Aorta (tissue), 5 donors: ENCODE data around the gene SH2D4B. TPM values are rescaled to one million over a fixed set of nuclear protein-coding genes. Genes with fewer than 3 reads are reported as not detected.

Source experiments
- ATAC-seq: fragments of 200-7000 bp; cut with Tn5 transposase; one replicate; pipeline ENCODE4 v1.9.1; 2022; ENCODE audit warnings: moderate library complexity; ENCODE audit not compliant: low FRiP score
- DNase-seq, 2 donors: peaks; one replicate each; pipeline ENCODE4 v3.0.0-alpha.2; 2020
- H3K27ac ChIP-seq, 2 donors: one replicate each; pipeline ENCODE4 v1.5.1; 2013; ENCODE audit warnings: low read length in 2 of 2, mild to moderate bottlenecking in 2 of 2, moderate library complexity in 2 of 2, control low read depth in 1 of 2, inconsistent platforms in 1 of 2, low read depth in 1 of 2
- H3K27me3 ChIP-seq, 2 donors: one replicate each; pipeline ENCODE4 v1.6.1; 2013; ENCODE audit warnings: control low read depth in 1 of 2, low read length in 1 of 2, mild to moderate bottlenecking in 1 of 2, moderate library complexity in 1 of 2; ENCODE audit not compliant: insufficient read depth in 2 of 2, control insufficient read depth in 1 of 2
- H3K36me3 ChIP-seq, 2 donors: one replicate each; pipeline ENCODE4 v1.6.1; 2013; ENCODE audit warnings: control low read depth in 1 of 2, low read length in 1 of 2, mild to moderate bottlenecking in 1 of 2; ENCODE audit not compliant: insufficient read depth in 2 of 2, control insufficient read depth in 1 of 2
- H3K4me1 ChIP-seq, 2 donors: one replicate each; pipeline ENCODE4 v1.6.1; 2013; ENCODE audit warnings: low read length in 2 of 2, control low read depth in 1 of 2, mild to moderate bottlenecking in 1 of 2, moderate library complexity in 1 of 2; ENCODE audit not compliant: insufficient read depth in 2 of 2, control insufficient read depth in 1 of 2
- H3K4me3 ChIP-seq, 2 donors: one replicate each; pipeline ENCODE4 v1.5.1; 2013; ENCODE audit warnings: low read length in 2 of 2, control low read depth in 1 of 2, mild to moderate bottlenecking in 1 of 2
- H3K9me3 ChIP-seq: one replicate; pipeline ENCODE4 v1.6.1; 2013; ENCODE audit warnings: mild to moderate bottlenecking, low read length; ENCODE audit not compliant: control insufficient read depth
- WGBS, 2 donors: extraction: QIAGEN DNeasy Blood & Tissue Kit; methylation state at CpG; one replicate each; pipeline ENCODE4 v1.1.7; 2013; 5-methylcytosine and 5-hydroxymethylcytosine counted together
- intact Hi-C, 2 donors: fragments of 100-400 bp; cut with DNase I; formaldehyde crosslinking; loops; one replicate each; pipeline versions ENCODE4 v1.14.2 to v1.15.0; 2022
- polyA plus RNA-seq, 2 donors: library from polyadenylated mRNA; stranded (reverse); fragments of 200-250 nt; gene quantifications; one replicate each; pipeline ENCODE4 v1.2.3, GENCODE V29; 2013
- total RNA-seq, 2 donors: library from RNA; stranded (reverse); fragmentation: NEBNext Ultra II Directional; extraction: Animal tissue kit (Norgen Biotek cat#: 25700); gene quantifications; one replicate each; pipeline ENCODE4 v1.2.1, GENCODE V29; 2021
- donor health status: healthy with polysubstance abuse.
- donor health status: Bipolar disorder and iron deficiency.
- donor health status: DM: no; HTN: no; CAD: no.
- donor health status: DM: no; HTN: no; CAD: no.
- donor health status: DM: yes; HTN: yes; CAD: no.

SH2D4B gene
- total and polyA plus RNA-seq, 4 donors: 0.27 to 0.52 TPM; not detected in 2

- intact Hi-C loops: no loop called here
- Histone ChIP-seq H3K9me3 (no peaks in the 10 kb centered on the region), H3K36me3 (no peaks in the 10 kb centered on the region), H3K27me3 (no peaks in the 10 kb centered on the region), H3K4me3 (no peak overlapping the region), H3K27ac (no peak overlapping the region), H3K4me1 (no peaks in the 10 kb centered on the region)
- 95 to 96% methylated on average over 4 of the region's 4 CpGs for WGBS, 2 donors
- no peak for DNase-seq
- no peak for ATAC-seq
These were observed 65.2 kb downstream of the SH2D4B start for GRCh38 chr10:80602881-80603280.

GRCh38 chr10:80603516-80603915 lies 65.8 kb downstream of the SH2D4B start:
- Histone ChIP-seq H3K27ac (no peak overlapping the region), H3K9me3 (no peaks in the 10 kb centered on the region), H3K4me3 (no peak overlapping the region), H3K4me1 (no peaks in the 10 kb centered on the region), H3K36me3 (no peaks in the 10 kb centered on the region), H3K27me3 (no peaks in the 10 kb centered on the region)
- DNase-seq (no peak), ATAC-seq (no peak)
- intact Hi-C loops: no loop called here
- 95 to 98% methylated on average over 27 of the region's 27 CpGs for WGBS, 2 donors

- DNase-seq (no peak), ATAC-seq (no peak)
- Histone ChIP-seq H3K27me3 (no peaks in the 10 kb centered on the region), H3K4me3 (no peak overlapping the region), H3K9me3 (no peaks in the 10 kb centered on the region), H3K36me3 (no peaks in the 10 kb centered on the region), H3K4me1 (no peaks in the 10 kb centered on the region), H3K27ac (no peak overlapping the region)
- WGBS, 2 donors: 78 to 85% methylated on average over 11 of the region's 11 CpGs
- intact Hi-C loops: no loop called here
These were observed 71.0 kb downstream of the SH2D4B start for GRCh38 chr10:80608706-80609105.

- no peaks in the 10 kb centered on the region for H3K4me1 ChIP-seq
- intact Hi-C loops: no loop called here
- ATAC-seq: no peak
These were observed 71.6 kb downstream of the SH2D4B start for GRCh38 chr10:80609331-80609730.

GRCh38 chr10:80611481-80612185 lies 73.9 kb downstream of the SH2D4B start:
- DNase-seq (no peak), ATAC-seq (no peak)
- H3K27ac ChIP-seq: no peak overlapping the region
- no peaks in the 10 kb centered on the region for H3K4me1 ChIP-seq
- H3K27me3 ChIP-seq: no peaks in the 10 kb centered on the region
- intact Hi-C loops: no loop called here
- no peak overlapping the region for H3K4me3 ChIP-seq
- no peaks in the 10 kb centered on the region for H3K36me3 ChIP-seq
- no peaks in the 10 kb centered on the region for H3K9me3 ChIP-seq
- WGBS, 2 donors: 9 to 17% methylated on average over 6 of the region's 6 CpGs

More at GRCh38 chr10:80609331-80609730, 71.6 kb downstream of the SH2D4B start:
- Histone ChIP-seq H3K9me3 (no peaks in the 10 kb centered on the region), H3K4me3 (no peak overlapping the region), H3K36me3 (no peaks in the 10 kb centered on the region), H3K27me3 (no peaks in the 10 kb centered on the region), H3K27ac (no peak overlapping the region)
- no peak for DNase-seq
- WGBS, 2 donors: 96 to 97% methylated on average over 11 of the region's 11 CpGs

- Histone ChIP-seq H3K27ac (no peak overlapping the region), H3K4me3 (no peak overlapping the region), H3K27me3 (no peaks in the 10 kb centered on the region), H3K4me1 (no peaks in the 10 kb centered on the region), H3K9me3 (no peaks in the 10 kb centered on the region), H3K36me3 (no peaks in the 10 kb centered on the region)
- ATAC-seq (no peak), DNase-seq (no peak)
- WGBS, 2 donors: 41 to 42% methylated on average over 3 of the region's 3 CpGs
- intact Hi-C loops: no loop called here
These were observed 74.6 kb downstream of the SH2D4B start for GRCh38 chr10:80612261-80612660.

- Histone ChIP-seq H3K27me3 (no peaks in the 10 kb centered on the region), H3K4me1 (no peaks in the 10 kb centered on the region), H3K9me3 (no peaks in the 10 kb centered on the region), H3K4me3 (no peak overlapping the region), H3K36me3 (no peaks in the 10 kb centered on the region), H3K27ac (no peak overlapping the region)
- intact Hi-C loops: no loop called here
- WGBS, 2 donors: 67 to 72% methylated on average over 8 of the region's 8 CpGs
- ATAC-seq: no peak
- DNase-seq: no peak
These were observed 75.9 kb downstream of the SH2D4B start for GRCh38 chr10:80613466-80614170.

GRCh38 chr10:80614576-80615416 lies 77.1 kb downstream of the SH2D4B start:
- Histone ChIP-seq H3K27me3 (no peaks in the 10 kb centered on the region), H3K4me1 (no peaks in the 10 kb centered on the region), H3K9me3 (no peaks in the 10 kb centered on the region), H3K36me3 (no peaks in the 10 kb centered on the region), H3K4me3 (no peak overlapping the region), H3K27ac (no peak overlapping the region)
- ATAC-seq (no peak), DNase-seq (no peak)
- intact Hi-C loops: no loop called here
- WGBS, 2 donors: 91 to 95% methylated on average over 5 of the region's 5 CpGs
